Measurements from ENCODE around the gene BARHL1. TPM values are rescaled to one million over a fixed set of nuclear protein-coding genes. Genes with fewer than 3 reads are reported as not detected.

Gene BARHL1
- total RNA-seq, 1 donor from 2014 or later = not detected

- no peak for DNase-seq (ENCODE audit: low read depth)
- H3K27me3 Mint-ChIP-seq (ENCODE audit: low read depth, unreplicated experiment) = peaks cover 58% of the 10 kb centered on the region
- peaks cover 8% of the 10 kb centered on the region for H3K36me3 Mint-ChIP-seq (ENCODE audit: low read depth, unreplicated experiment)
- peaks cover 67% of the 10 kb centered on the region for H4K20me1 ChIP-seq (ENCODE audit: insufficient read depth, low read length)
- H3K27ac ChIP-seq (ENCODE audit: low read depth, low read length) = no peak overlapping the region
- H3K9me3 ChIP-seq (ENCODE audit: insufficient read depth, low read depth, low read length) = peaks cover 9% of the 10 kb centered on the region
- no peaks in the 10 kb centered on the region for H3K79me2 ChIP-seq (ENCODE audit: insufficient read depth, low read length)
- H3K4me3 Mint-ChIP-seq (ENCODE audit: unreplicated experiment) = no peak overlapping the region
- no peak for FAIRE-seq
- H3K27me3 ChIP-seq (ENCODE audit: insufficient read depth, low read length) = peaks cover 78% of the 10 kb centered on the region
- no peak overlapping the region for H3K9ac ChIP-seq (ENCODE audit: low read length)
- H3K9me3 Mint-ChIP-seq (ENCODE audit: unreplicated experiment) = peaks cover 6% of the 10 kb centered on the region
- peaks cover 6% of the 10 kb centered on the region for H3K4me1 ChIP-seq (ENCODE audit: insufficient read depth, low read length)
- no peak overlapping the region for H3K27ac Mint-ChIP-seq (ENCODE audit: unreplicated experiment)
- no peak overlapping the region for H3K4me2 ChIP-seq (ENCODE audit: low read length)
- peaks cover 16% of the 10 kb centered on the region for H3K4me1 Mint-ChIP-seq (ENCODE audit: low read depth, unreplicated experiment)
- TF ChIP-seq EZH2 (IDR thresholded peaks at IDR 0.05; ENCODE audit: insufficient read depth, low read length) = peak; percentile 95
- TF ChIP-seq, protein P1, sequence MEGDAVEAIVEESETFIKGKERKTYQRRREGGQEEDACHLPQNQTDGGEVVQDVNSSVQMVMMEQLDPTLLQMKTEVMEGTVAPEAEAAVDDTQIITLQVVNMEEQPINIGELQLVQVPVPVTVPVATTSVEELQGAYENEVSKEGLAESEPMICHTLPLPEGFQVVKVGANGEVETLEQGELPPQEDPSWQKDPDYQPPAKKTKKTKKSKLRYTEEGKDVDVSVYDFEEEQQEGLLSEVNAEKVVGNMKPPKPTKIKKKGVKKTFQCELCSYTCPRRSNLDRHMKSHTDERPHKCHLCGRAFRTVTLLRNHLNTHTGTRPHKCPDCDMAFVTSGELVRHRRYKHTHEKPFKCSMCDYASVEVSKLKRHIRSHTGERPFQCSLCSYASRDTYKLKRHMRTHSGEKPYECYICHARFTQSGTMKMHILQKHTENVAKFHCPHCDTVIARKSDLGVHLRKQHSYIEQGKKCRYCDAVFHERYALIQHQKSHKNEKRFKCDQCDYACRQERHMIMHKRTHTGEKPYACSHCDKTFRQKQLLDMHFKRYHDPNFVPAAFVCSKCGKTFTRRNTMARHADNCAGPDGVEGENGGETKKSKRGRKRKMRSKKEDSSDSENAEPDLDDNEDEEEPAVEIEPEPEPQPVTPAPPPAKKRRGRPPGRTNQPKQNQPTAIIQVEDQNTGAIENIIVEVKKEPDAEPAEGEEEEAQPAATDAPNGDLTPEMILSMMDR (IDR thresholded peaks at IDR 0.05; ENCODE audit: insufficient read depth, low read depth, low read length) = no peak
- H3K36me3 ChIP-seq (ENCODE audit: insufficient read depth, low read length) = peaks cover 3% of the 10 kb centered on the region
- H2AFZ ChIP-seq (ENCODE audit: low read depth, low read length) = no peak overlapping the region
- no peak overlapping the region for H3K4me3 ChIP-seq (ENCODE audit: insufficient read depth, low read depth, low read length)
These were observed 7.0 kb downstream of the BARHL1 start for GRCh38 chr9:132589148-132590036.

DNA sequence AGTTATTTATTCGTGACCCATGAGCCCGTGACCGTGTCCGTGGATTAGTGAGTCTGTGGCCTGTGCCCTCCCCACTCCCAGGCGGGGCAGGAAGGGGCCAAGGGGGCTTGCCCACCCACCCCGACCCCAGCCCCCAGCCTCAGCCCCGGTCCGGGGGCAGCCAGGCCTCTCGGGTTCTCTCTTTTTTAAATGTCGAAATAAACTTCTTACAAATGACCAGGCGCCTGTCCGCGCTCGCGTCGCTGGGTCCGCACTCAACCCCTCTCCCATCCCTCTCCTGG is 7.6 kb downstream of the BARHL1 start:
- H3K4me2 ChIP-seq (ENCODE audit: low read length) = peak overlapping the region; percentile 39
- peaks cover 70% of the 10 kb centered on the region for H4K20me1 ChIP-seq (ENCODE audit: insufficient read depth, low read length)
- H3K9me3 Mint-ChIP-seq (ENCODE audit: unreplicated experiment) = peaks cover 6% of the 10 kb centered on the region
- H3K79me2 ChIP-seq (ENCODE audit: insufficient read depth, low read length) = no peaks in the 10 kb centered on the region
- H3K27ac Mint-ChIP-seq (ENCODE audit: unreplicated experiment) = no peak overlapping the region
- peaks cover 56% of the 10 kb centered on the region for H3K27me3 Mint-ChIP-seq (ENCODE audit: low read depth, unreplicated experiment)
- peaks cover 72% of the 10 kb centered on the region for H3K27me3 ChIP-seq (ENCODE audit: insufficient read depth, low read length)
- peaks cover 14% of the 10 kb centered on the region for H3K36me3 Mint-ChIP-seq (ENCODE audit: low read depth, unreplicated experiment)
- peaks cover 3% of the 10 kb centered on the region for H3K36me3 ChIP-seq (ENCODE audit: insufficient read depth, low read length)
- peaks cover 13% of the 10 kb centered on the region for H3K4me1 Mint-ChIP-seq (ENCODE audit: low read depth, unreplicated experiment)
- H3K9ac ChIP-seq (ENCODE audit: low read length) = no peak overlapping the region
- H3K9me3 ChIP-seq (ENCODE audit: insufficient read depth, low read depth, low read length) = peaks cover 6% of the 10 kb centered on the region
- H3K4me3 Mint-ChIP-seq (ENCODE audit: unreplicated experiment) = no peak overlapping the region
- no peak overlapping the region for H3K27ac ChIP-seq (ENCODE audit: low read depth, low read length)
- no peak for TF ChIP-seq EZH2 (IDR thresholded peaks at IDR 0.05; ENCODE audit: insufficient read depth, low read length)
- TF ChIP-seq, protein P1 (IDR thresholded peaks at IDR 0.05; ENCODE audit: insufficient read depth, low read depth, low read length) = no peak
- no peak for DNase-seq (ENCODE audit: low read depth)
- H3K4me3 ChIP-seq (ENCODE audit: insufficient read depth, low read depth, low read length) = no peak overlapping the region
- peaks cover 5% of the 10 kb centered on the region for H3K4me1 ChIP-seq (ENCODE audit: insufficient read depth, low read length)
- FAIRE-seq = no peak
- no peak overlapping the region for H2AFZ ChIP-seq (ENCODE audit: low read depth, low read length)

Measured in astrocyte (in vitro differentiated cells and primary cell).